Effector CD8-positive, alpha-beta T cell (primary cell): ENCODE results near the gene BCAT1.
"Not testable (repeated sequence)": the region's sequence is repeated elsewhere in the genome, so short reads cannot be mapped to it uniquely, and the experiment has no call there.

Source experiments
- DNase-seq: peaks from one replicate; lab custom pipeline; 2025; lab: John Stamatoyannopoulos, UW

BCAT1 gene

DNA sequence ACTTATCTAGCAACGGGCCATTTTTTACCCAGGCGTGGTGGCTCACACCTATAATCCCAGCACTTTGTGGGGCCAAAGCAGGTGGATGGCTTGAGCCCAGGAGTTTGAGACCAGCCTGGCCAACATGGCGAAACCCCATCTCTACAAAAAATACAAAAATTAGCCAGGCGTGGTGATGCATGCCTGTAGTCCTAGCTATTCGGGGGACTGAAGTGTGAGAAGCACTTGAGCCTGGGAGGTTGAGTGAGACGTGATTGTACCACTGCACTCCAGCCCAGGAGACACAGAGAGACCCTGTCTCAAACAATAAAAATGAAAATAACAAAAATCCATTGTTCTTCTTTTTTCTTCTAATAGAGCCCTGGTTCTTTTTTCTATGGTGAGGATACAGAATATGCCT, 7.5 kb upstream of the BCAT1 start:
- not testable (repeated sequence) for DNase-seq

GRCh38 chr12:24955853-24956252, 7.0 kb upstream of the BCAT1 start:
- no peak for DNase-seq

DNA sequence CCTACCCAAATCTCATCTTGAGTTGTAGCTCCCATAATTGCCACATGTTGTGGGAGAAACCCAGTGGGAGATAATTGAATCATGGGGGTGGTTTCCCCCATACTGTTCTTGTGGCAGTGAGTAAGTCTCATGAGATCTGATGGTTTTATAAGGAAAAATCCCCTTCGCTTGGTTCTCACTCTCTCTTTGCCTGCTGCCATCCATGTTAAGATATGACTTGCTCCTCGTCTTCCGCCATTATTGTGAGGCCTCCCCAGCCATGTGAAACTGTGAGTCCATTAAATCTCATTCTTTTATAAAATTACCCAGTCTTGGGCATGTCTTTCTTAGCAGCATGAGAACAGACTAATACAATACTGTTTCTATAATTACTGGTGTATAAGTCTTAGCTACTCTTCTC, 6.5 kb upstream of the BCAT1 start:
- no peak for DNase-seq

GRCh38 chr12:24954261-24954660, 5.4 kb upstream of the BCAT1 start:
- DNase-seq, result no peak

DNA sequence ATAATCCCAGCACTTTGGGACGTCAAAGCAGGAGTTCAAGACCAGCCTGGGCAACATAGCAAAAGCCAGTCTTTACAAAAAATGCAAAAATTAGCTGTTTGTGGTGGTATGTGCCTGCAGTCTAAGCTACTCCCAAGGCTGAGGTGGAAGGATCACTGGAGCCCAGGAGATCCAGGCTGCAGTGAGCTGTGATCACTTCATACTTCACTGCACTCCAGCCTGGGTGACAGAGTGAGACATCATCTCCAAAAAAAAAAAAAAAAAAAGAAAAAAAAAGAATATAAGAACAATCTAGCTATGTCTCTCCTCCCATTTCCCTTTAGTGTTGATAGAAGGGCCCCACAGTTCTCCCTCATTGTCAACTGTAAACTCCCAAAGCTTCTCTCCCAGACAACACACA, 3.5 kb upstream of the BCAT1 start:
- DNase-seq, result no peak

GRCh38 chr12:24950231-24950834, 1.4 kb upstream of the BCAT1 start:
- no peak for DNase-seq

- no peak for DNase-seq
These were observed 513 bp downstream of the BCAT1 start for GRCh38 chr12:24948420-24948756.

- no peak for DNase-seq
These were observed 1.1 kb downstream of the BCAT1 start for GRCh38 chr12:24947541-24948419.

DNA sequence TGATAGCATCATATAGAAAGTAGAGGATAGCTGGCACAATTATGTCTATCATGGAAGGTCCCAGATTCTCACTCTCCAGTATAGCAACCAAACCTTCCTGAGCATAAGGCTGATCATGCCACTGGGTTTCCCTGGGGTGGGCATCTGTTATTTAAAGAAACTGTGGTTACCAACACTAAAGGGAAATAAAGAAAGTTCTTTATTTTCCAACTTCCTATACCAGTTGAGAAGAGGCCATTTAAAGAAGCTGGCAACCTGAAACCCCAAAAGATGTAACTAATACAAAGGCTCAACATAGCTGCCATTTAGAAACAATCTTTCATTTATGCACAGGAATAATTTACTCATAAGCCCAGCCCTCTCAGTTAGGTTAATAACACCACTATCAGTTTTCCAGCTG, 3.1 kb downstream of the BCAT1 start:
- DNase-seq, result no peak

DNA sequence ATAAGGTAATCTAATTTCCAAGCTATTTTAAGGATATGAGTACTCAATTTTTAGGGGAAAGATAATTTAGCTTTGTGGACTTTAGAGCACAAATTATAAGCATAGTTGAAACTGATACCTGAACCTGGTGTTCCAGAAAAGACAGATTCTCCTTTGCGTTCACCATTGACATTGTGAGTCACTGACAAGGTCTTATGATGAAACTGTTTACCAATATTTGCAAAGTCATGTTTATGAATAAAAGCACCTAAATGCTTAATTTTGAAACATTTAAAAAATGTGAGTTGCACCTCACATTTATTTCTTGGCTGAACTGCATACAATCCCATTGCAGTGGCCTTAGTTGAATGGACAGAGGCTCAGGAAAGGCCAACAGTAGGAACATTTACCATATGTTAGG, 3.9 kb downstream of the BCAT1 start:
- no peak for DNase-seq

GRCh38 chr12:24944601-24944975, 4.3 kb downstream of the BCAT1 start:
- no peak for DNase-seq

DNA sequence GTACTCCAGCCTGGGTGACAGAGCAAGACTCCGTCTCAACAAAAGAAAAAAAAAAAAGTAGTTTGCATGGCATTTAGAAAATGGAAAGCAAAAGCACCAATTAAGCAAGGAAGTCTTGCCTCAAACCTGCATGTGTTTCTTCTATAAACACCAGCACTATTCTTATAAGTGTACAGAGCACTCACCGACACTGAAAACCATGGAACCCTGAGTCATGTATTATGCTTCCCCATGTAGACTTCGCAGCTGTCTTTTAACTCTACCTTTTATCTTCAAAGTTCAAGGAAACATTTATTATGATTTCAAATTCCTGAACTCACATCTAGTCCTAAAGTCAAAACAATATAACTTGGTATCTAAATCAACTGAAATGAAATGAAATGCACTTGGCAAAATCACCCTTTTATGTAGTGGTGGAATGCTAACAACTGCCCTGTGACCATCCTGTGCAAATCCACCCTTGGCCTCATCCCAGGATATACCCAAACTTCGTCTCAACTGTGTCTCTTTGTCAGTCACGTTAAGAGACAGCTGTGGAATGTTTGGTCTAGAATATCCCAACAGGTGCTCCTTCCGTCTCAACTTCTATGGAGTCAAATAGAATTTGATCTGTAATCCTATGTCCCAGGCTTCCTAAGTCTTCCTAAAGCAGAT, 4.8 kb downstream of the BCAT1 start:
- no peak for DNase-seq

GRCh38 chr12:24940157-24940556, 8.7 kb downstream of the BCAT1 start:
- no peak for DNase-seq

DNA sequence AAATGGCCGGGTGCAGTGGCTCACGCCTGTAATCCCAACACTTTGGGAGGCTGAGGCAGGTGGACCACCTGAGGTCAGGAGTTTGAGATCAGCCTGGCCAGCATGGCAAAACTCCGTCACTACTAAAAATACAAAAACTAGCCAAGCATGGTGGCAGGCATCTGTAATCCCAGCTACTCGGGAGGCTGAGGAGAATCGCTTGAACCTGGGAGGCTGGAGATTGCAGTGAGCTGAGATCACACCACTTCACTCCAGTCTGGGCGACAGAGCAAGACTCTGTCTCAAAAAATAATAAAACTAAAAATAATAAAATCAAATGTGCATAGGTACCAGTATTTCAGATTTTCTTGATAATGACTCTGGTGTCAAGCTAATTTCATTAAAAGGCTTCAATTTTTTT, 9.3 kb downstream of the BCAT1 start:
- DNase-seq, result not testable (repeated sequence)

GRCh38 chr12:24938341-24938740, 10.6 kb downstream of the BCAT1 start:
- no peak for DNase-seq

- no peak for DNase-seq
These were observed 11.2 kb downstream of the BCAT1 start for GRCh38 chr12:24937553-24938244.

DNA sequence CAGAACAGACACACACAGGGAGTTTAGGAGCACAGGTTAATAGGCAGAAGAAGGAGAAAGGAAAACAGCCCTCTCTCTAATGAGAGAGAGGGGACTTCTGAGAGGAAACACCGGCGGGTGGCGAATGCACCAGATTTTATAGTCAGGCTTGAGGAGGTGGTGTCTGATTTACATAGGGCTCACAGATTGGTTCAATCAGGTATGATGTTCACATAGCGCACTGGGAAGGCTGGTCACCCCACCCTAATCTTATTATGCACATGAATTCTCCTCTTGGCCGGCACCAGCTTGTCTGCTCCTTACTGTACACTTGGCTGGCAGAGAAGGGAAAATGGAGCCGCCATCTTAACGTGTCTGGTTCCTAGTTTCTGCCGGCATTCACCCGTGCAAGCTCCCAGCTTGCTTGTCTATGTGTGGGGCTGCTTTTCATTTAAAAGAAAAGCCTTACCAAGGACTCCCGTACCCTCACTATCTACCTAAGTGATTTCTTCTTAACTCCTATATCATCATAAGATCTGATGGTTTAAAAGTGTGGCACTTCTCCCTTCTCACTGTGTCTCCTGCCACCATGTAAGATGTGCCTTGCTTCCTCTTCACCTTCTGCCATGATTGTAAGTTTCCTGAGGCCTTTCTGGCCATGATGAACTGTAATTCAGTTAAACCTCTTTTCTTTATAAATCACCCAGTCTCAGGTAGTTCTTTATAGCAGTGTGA, 15.1 kb downstream of the BCAT1 start:
- DNase-seq, result no peak

- DNase-seq, result no peak
These were observed 17.1 kb downstream of the BCAT1 start for GRCh38 chr12:24931666-24932405.

DNA sequence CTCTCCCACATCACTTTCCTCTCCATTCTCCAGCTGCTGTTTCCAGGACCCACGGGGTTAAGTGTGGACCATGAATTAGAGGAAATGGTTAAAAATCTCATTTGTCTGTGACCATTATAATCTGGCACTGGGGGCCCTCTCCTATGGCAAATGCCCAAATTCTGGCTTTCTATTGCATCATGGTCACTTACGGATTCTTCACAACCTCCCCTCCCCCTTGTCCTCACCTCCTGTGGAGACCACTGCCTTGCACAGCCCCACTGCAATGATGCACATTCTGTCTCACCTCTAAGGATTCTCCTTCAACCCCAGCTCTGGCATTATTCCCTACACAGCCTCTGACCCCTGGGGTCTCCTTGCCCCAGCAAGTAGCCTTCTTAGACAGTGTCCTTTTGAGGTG, 18.9 kb downstream of the BCAT1 start:
- DNase-seq, result no peak

- not testable (repeated sequence) for DNase-seq
These were observed 20.2 kb downstream of the BCAT1 start for GRCh38 chr12:24928533-24929306.
